ENCODE measurements around the gene MAGEC2.

MAGEC2 gene, protein sequence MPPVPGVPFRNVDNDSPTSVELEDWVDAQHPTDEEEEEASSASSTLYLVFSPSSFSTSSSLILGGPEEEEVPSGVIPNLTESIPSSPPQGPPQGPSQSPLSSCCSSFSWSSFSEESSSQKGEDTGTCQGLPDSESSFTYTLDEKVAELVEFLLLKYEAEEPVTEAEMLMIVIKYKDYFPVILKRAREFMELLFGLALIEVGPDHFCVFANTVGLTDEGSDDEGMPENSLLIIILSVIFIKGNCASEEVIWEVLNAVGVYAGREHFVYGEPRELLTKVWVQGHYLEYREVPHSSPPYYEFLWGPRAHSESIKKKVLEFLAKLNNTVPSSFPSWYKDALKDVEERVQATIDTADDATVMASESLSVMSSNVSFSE

DNA sequence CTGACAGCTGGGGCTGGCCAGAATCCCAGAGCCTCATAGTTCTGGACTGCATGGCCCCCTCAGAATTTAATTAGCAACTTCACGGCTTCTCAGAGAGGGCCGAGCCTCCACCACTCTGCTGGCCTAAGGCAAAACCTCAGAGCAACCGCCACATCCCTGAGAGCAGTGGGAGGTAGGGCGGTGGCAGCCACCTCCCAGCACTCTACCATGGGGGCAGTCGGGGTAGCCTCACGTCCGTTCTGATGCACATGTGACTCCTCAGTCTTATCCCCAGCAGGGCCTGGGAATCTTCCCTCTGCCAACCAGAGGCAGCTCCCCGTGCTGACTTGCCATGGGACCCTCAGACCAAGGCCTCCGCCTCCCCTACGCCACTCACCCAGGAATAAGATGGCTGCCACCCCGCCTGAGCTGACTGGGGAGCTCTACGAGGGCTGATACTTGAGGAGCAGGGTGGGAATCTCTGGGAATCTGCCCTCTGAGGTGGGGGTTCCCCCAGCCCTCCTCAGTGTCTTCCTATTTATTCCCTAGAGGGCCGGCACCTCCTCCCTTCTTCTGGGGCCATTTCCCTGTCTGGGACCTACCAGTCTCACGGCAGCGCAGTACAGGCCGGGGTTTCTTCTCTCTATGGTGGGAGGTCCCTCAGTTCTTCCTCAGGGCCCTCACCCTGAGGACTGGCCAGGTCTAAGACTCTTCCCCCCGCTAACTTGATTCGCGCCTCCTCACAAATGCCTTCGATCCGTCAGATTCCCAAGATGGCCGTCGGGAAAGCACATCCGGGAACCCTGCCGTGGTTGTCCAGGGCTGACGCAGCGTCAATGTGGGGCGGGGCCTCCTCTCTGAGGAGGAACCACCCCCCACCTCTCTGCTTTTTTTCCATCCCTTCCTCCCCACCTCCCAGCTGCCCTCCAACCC lies at the start of gene MAGEC2:
Gene MAGEC2 (minus strand): TSS at position 769 of the 912 bp plus-strand sequence. CDS start 1,303 bp downstream, outside the sequence.
- peak; percentile 29 to 73 for DNase-seq

DNA sequence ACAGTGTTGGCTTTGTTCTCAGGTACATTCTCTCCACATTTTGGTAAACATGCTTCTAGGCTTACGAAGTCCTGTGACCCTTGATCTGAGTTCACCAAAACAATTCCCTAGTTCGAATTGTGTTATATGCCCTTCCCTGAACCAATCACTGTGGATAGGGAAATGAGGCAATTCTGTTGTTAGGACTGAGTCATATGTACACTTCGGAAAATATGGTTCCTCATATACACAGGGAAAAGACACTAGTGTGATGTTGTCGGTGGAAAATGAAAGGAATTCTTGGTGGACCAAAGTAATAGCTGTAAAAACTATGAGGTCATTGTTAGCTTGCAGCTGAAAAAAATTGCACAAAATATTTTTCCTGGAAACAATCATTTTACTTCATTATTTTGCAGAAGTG lies 46.6 kb upstream of the MAGEC2 start:
- no peak for DNase-seq

DNA sequence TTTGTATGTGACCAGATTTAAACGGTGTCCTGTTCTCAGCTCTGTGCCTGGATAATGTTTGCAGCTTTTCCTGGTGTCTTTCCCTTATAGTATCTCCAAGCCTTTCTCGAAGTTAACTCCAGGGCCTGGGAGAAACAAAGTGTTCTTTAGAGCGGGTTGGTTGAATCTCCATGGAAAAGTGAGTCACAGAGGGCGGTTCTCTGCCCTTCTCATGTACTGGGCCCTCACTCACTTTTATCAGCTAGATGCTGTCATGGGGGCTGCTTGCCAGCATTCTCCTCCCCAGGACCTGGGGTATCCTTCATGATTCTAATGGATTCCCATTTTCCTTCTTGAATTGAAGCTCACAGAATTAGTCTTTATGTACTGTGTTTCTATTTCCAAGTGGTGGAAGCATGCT lies 46.1 kb upstream of the MAGEC2 start:
- no peak for DNase-seq

DNA sequence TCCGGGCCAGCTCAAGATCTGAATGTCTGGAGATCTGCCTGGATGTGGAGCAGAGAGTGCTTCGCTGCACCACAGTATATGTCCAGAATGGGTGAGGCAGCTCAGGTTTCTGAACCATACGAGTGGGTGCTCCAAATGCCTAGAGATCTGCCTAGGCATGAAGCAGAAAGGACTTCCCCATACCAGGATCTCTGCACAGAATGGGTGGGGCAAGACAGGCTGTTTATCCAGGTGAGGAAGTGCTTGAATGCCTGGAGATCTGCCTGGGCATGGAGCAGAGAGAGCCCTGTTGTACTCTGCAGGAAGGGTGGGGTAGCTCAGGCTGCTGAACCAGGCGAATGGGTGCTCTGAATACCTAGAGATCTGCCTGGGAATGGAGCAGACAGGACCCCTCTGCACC lies 45.4 kb upstream of the MAGEC2 start:
- DNase-seq = no peak

DNA sequence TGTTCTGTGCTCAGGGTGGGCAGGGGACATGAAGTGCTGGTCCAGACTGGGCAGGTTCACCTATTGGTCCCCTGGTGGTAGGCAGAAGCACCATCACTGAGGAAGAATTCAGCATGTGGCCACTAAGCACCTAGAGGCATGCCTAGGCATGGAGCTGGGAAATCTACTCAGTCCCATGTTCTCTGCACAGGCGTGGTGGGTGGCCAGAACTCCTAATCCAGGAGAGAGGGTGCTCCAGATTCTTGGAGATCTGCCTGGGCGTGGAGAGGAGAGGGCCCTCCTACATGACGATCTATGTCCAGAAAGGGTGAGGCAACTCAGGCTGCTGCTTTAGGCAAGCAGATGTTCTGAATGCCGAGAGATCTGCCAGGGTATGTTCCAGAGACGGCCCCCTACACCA lies 44.6 kb upstream of the MAGEC2 start:
- no peak for DNase-seq

DNA sequence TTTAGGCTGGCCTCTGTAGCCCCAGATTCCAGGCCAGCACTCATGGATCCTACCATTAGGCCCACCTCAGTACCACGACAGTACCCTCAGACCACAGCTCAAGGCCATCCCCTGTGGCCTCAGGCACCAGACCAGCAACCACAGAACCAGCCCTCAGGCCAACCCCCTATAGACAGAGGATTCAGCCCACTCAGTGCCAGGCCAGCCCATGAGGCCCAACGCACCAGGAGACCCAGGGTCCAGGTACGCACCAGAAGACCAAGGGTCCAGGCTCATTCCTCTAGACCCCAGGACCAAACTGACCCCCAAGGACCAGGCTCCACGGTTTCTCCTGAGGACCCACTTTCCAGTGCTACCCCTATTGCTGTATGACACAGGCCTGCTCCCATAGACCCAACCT lies 39.5 kb upstream of the MAGEC2 start:
- DNase-seq = no peak

DNA sequence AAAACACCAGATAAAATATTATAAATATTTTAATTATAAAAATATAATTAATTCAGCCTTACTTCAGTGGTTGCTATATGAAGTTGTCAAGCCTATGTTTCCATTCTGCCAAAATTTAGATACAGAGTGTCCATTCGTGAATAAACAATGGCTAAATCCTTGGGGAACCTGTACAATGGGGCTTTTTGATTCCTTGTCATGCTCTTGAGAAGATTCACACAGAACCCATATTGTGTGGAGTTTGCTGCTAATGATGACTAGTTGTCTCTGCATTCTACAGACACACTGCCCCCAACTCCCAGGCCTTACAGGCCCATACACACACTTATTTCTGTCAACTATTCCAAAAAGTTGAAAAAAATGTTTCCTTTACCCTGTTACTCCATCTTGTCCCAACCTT lies 33.4 kb upstream of the MAGEC2 start:
- no peak for DNase-seq

DNA sequence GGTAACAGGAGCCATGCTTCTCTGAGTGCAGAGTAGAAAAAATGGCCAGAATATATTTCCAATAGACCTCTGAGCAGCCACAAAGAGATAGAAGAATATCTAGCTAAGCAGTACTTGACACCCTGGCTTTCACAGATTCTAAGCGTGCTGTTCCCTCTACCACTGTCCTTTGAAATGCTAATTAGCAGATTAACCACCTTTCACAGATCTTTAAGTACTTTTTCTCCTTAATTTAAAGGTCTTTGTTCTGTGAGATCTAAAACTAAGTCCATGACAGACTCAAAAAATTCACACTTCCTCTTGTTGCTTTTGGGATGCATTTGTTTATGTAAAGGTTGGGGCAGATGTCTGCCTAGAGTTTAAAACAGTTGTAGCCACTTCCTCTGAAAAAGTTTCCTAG lies 28.3 kb upstream of the MAGEC2 start:
- DNase-seq = no peak

DNA sequence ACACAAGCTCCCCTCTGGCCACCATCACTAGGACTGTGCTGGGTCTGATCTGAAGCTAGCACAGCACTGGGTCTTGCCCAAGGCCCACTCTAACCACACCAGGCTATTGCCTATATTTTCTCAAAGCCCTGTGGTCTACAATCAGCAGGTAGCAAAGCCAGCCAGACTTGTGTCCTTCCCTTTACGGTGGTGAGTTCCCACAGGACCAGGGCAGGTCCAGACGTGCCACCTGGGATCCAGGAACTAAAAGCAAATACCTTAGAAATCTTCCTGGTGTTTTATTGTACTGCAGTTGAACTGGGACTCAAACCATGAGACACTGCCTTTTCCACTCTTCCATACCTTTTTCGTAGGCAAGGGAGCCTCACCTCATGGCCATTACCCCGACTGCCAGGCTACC lies 9.0 kb upstream of the MAGEC2 start:
- no peak for DNase-seq

DNA sequence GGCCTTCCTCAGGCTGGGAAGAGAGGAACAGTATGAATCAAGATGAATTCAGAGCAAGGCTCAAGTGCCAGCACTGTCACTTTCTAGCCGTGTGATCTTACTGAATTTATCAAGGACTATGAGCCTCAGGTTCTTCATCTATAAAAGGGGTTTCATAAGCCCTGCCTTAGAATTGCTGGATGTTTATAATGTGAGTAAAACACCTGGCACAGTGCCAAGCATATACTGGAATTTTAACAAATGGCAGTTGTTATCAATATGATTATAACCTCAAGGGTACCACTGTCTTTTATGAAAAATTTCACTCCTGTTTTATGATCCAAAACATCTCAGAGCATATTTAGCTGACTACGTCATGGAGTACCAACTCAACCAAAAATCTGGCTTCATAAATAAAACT lies 4.0 kb downstream of the MAGEC2 start:
- no peak for DNase-seq

DNA sequence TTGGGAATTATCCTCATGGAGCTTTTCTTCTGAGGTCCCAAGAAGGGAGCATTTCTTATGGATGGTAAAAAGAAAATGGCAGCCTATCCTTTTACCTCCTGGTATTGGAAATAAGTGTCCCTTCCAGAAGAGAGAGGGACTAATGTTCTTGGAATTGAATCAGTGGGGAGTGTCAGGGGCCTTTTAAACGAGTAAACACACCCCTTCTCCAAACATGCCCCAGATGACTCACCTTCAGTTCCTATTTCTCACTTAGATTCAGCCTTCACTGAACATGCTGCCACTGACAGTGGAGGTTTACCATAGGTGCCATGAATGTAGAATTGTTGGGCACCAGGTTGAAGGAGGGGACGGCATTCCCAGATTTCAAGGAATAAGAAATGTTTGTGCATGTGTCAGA lies 19.0 kb downstream of the MAGEC2 start:
- no peak for DNase-seq

DNA sequence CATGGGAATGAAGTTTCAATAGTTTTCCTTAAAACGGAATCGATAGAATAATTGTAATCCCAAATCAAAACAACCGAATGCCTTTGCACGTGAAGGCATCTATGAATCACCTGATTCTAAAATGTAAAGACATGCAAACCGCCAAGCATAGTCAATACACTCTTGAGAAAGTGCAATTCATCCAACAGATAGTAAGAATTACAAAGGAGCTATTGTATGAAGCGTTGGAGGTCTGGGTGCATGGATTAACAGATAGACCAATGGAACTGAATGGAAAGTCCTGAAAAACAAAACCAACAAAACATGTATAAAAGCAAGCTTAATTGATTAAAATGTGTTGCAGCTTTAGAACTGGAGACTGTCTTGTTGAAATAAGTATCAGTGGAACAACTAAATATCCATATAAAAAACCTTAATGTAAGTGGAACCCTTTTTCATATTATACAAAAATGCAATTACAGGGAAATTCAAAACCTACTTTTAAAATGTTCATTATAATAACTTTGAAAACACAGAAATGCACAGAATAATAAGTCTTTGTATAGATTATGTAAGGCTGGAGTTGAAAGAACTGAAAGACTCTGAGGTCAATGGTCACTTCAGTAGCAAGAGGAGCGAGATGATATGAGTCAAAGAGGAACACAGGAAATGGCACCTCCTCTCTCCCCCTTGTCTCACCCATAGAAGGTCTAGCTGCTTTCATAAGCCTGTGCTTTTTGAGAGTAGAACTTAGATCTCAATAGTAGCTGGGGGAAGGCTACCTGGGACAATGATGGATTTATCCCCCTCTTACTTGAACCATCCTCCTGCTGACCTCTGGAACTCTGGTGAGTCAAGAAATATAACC lies 20.1 kb downstream of the MAGEC2 start:
- no peak for DNase-seq

DNA sequence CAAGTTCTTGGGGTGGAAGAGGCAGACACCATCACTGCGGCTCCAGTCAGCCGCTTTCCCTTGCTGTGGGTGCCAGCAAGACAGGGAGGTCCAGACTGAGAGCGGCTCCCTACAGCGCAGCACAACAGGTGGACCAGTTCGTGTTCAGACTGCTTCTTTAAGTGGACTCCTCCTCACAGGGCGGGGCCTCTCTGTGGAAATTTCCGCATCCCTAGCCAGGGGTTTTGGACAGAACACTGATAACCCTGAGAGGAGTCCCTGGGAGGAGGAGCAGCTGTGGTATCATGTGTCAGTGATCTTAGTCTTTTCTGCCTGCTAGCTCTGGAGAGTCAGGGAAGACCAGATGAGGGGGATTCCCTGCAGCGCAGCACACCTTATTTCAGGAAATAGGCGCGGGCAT lies 48.5 kb downstream of the MAGEC2 start:
- no peak for DNase-seq
